GM18858 (cell line): ENCODE measurements around the gene MSMB.
"Not testable (repeated sequence)": the region's sequence is repeated elsewhere in the genome, so short reads cannot be mapped to it uniquely, and the experiment has no call there.

Experiments used
- ATAC-seq: cut with Tn5 transposase; IDR thresholded peaks from one replicate; pipeline ENCODE4 v1.9.1; 2021; ENCODE audit not compliant: unreplicated experiment

MSMB gene, protein sequence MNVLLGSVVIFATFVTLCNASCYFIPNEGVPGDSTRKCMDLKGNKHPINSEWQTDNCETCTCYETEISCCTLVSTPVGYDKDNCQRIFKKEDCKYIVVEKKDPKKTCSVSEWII

GRCh38 chr10:46046261-46046660, at the start of gene MSMB:
TSS of gene MSMB (minus strand) at chr10:46046269. CDS start at chr10:46046237, 32 bp downstream.
- no peak for ATAC-seq

- ATAC-seq = no peak
These were observed 49.1 kb upstream of the MSMB start for GRCh38 chr10:46094931-46095750.

GRCh38 chr10:46094197-46094500, 48.1 kb upstream of the MSMB start:
- no peak for ATAC-seq

DNA sequence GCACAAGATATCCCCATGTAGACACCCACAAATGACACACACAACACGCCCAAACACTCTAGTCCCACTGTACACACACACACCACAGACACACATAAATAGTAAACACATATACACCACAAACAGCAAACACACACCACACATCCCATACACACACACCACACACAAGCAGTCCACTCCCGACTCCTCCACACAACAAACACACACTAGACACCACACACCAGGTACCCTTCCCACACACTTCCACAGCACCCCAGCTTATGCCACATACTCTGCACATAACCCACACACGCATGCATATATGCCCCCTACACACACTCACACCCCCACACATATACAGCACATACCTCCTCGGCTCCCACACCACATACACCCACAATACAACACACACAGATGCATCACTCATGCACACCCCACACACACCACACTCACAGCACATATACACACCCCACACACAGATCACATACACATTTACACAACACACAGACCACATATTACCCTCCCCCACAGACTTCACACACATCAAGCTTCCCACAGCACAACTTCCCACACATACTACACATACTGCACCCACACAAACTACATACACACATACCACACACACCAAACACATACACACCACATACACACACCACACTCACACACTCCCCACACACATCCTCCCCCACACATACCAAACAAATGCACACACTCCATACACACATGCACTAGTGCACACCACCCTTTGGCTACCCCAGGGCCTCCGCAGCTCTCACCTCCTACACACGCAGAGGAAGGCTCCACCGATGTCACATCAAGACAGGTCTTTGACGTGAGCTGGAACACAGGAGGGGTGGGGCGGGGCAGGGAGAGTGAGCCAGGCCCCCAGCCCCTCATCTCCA, 47.5 kb upstream of the MSMB start:
- ATAC-seq = not testable (repeated sequence)

- no peak for ATAC-seq
These were observed 46.5 kb upstream of the MSMB start for GRCh38 chr10:46092524-46093081.

DNA sequence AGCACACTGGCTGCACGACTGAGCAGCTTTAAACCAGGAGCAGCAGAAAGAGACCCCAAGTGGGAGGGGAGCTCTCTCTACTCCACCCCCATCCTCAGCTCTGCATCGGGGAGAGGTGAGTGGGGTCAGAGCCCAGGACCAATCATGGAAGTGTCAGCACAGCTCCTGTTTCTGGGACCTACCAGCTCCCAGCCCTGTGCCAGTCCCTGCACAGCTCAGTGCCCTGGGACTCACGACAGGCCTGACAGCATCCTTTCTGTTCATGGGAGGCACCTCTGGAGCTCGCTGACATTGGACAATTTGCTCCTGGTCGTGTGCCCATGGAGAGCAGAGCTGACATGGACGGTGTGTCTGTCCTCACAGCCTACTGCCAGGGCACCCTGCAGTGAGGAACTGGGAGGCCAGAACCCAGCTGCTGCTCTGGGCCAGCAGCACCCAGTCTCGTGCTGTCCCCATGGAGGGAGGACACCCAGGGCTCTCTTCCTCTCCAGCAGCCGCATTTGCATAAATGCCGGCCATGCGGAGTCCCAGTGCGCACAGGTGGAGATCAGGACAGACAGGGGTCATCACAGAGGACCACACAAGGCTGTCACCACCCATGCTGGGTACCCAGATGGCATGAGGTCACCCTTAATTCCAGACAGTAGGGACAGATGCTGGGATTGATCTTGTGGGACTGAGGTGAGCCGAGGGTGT, 45.9 kb upstream of the MSMB start:
- no peak for ATAC-seq

DNA sequence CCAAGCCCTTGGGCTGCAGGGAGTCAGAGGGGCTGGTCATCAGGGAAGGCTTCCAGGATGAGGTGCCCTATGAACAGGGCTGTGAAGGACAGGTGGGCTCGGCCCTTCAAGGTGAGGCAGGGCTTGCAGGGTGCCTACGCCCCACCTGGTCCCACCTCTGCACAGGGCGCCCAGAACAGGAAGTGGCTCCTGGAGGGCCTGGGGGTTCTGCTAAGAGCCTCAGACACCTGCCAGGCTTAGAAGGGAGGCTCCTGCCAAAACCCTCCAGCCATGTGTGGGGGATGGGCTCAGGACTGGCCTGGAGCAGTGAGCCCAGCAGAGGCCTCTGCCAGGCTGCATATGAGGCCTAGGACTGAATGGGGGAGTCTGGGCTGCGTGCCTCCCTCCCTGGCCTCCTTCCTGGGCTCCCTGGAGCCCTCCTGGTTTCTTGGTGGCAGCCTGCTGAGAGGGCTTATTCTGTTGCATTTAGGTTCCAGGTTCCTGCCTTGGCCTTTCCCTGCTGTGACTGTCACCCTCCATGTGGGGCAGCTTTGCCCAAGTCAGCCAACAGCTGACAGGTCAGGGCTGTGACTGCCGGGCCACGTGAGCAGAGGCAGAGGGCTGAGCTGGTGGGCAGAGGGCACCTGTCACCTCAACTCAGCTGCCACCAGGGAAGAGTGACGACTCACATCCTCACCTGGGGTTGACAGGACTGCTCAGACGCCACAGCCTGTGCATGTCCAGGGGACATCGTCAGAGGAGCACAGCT, 45.2 kb upstream of the MSMB start:
- ATAC-seq = no peak

DNA sequence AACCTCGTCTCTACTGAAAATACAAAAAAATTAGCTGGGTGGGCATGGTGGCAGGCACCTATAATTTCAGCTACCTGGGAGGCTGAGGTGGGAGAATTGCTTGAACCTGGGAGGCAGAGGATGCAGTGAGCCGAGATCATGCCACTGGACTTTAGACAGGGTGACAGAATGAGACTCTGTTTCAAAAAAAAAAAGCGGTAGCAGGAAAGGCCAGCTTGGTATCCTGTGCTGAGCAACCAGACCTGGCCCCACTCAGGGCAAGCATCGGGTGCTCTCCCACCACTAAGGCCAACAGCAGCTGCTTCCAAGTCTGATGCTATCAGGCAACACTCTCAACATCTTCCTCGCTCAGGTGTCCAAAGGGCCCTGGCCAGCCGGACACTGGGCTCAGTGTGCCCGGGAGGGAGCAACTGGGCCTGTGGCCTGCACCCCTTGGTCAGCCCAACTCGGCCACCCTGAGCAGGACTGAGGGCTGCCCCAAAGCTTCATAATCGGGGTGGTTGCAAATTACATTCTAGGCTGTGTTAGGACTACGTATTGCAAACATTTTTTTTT, 44.3 kb upstream of the MSMB start:
- ATAC-seq = no peak

GRCh38 chr10:46087381-46087780, 41.3 kb upstream of the MSMB start:
- not testable (repeated sequence) for ATAC-seq

DNA sequence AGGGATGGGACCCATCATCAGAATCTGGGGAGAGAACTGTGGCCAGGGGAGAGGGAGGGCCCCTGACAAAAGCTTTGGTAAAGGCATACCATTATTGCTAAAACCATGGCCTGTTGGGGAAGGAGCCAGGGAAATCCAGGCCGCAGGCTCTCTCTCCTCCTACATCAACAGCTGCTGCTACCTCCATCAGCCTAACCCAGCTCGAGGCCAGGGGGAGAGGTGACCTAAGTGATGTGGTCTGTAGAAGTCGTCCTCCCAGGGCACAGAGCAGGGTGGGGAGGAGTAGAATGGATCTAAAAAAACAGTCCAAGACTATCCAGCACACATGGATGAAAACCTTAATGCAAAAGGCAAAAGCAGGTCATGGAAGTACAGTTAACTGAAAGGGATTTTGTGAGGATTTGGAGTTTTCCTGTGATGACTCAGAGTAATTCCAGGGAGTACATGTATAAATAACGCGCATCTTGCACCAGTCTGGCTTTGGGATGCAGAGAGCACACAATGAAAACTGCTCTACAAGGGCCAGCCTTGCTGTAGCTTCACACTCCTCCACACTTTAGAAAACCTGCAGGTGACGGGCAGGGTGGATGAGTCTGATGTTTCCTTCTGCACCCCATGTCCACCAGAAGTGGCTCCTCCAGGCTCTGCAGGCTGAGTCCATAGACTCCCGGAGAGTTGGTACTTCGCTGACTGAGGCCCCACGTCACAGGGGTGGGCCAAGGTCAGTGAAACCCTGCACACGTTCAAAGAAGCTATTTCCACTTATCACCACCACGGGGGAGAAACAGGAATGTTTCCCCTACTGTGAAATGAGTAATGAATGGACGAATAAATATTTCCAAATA, 38.5 kb upstream of the MSMB start:
- ATAC-seq = no peak

DNA sequence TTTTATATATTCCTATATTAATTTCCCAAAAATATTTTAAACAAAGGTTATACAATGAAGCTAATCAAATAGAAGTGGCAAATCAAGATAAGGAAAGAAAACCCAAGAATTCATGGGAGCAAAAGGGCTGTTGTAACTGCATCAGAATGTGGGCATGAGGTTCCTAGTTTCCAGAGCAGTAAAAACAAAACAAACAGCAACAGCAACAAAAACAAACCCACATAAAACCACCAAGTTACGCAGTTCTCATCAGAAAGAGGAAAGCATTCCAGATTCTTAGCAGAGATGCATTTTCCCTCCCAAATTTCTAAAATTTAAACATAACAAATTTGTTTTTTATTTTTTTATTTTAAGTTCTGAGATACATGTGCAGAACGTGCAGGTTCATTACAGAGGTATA, 34.8 kb upstream of the MSMB start:
- ATAC-seq = no peak

GRCh38 chr10:46079831-46080585, 33.9 kb upstream of the MSMB start:
- ATAC-seq = no peak

DNA sequence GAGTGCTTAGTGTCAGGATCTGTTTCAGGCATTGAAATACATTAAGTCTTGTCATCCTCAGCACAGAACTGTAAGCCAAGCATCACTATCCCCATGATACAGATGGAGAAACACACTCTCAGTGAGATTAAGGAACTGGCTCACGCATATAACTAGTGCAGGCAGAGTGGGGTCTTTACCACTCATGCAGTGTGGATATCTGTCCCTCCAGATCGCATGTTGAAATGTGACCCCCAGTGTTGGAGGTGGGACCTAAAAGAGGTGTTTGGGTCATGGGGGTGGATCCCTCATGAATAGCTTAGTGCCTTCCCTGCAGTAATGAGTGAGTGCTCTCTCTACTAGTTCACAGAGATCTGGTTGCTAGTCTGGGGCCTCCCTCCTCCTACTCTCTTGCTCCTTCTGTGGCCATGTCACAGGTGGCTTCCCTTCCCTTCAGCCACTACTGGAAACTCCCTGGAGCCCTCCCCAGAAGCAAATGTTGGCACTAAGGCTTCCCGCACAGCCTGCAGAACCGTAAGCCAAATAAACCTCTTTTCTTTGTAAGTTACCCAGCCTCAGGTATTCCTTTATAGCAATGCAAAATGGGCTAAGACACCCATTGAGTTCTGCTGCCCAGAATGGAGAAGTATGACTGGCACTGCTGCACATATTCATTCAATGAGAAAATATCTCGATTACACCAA, 31.8 kb upstream of the MSMB start:
- ATAC-seq = no peak

DNA sequence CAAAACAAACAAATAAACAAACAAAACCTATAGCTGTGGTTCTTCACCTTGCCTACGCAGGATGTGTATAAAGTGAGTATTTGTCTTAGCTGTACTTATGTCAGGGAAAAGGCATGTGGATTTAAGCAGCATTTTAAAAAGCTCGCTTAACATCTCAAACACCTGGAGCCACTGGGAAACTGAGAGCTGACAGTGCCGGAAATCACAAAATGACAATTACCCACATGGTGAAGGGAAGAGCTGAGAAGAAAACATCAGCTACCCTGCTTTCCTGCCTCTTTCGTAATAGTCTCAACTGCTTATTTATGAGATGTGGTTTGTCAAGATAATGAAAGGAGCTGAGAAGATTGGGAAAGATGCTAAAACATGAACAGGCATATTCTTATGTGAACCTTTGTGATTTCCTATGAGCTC, 31.1 kb upstream of the MSMB start:
- no peak for ATAC-seq

GRCh38 chr10:46075869-46076268, 29.8 kb upstream of the MSMB start:
- no peak for ATAC-seq

DNA sequence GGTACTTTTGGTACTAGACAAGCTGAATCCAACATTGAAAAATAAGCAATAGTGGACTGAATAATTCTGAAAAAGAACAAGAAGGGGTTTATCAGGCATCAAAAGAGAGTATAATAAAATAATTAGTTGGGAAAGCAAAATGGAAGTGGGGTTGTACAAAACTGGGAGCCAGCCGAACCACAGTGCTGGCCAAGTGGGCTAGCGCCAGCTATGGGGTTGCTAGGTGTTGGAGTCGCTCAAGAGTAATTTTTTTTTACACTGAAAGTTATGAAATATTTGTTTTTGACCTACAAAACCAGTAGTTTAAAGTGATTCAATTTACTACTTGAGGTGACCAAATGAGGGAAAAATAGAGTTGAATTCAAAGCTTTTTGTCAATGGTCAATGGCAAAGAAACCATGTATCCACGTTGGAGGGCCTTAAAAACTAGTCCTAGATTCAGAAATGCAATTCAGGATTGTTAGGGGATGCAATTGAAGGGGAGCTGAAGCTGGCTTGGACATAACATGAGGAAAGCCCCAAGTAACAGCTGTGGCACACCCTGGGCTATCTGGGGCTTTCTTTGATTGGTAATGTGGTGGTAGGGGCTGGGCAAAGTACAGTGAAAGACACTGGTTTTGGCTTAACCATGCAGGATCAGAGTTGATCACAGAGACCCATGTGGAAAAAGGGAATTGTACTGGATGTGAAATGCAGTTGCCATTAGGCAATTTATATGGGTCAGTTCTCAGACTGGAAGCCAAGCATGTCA, 28.3 kb upstream of the MSMB start:
- ATAC-seq = no peak

DNA sequence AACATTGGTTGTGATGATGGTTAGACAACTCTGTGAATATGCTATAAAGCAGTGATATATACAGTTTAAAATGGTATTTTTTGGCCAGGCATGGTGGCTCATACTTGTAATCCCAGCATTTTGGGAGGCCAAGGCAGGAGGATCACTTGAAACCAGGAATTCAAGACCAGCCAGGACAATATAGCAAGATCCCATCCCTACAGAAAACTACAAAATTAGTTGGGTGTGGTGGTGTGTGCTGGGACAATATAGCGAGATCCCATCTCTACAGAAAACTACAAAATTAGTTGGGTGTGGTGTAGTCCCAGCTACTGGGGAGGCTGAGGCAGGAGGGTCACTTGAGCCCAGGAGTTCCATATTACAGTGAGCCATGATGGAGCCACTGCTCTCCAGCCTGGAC, 27.5 kb upstream of the MSMB start:
- ATAC-seq = no peak
